ENCODE measurements around the gene DGCR2. TPM values are rescaled to one million over a fixed set of nuclear protein-coding genes. Genes with fewer than 3 reads are reported as not detected.

DGCR2 gene
- total and polyA plus RNA-seq, 2 of the 8 experiments (the other 6 are each of a cell fraction or from before 2014, with no cell fraction given) = 42.3 to 62.2 TPM

DNA sequence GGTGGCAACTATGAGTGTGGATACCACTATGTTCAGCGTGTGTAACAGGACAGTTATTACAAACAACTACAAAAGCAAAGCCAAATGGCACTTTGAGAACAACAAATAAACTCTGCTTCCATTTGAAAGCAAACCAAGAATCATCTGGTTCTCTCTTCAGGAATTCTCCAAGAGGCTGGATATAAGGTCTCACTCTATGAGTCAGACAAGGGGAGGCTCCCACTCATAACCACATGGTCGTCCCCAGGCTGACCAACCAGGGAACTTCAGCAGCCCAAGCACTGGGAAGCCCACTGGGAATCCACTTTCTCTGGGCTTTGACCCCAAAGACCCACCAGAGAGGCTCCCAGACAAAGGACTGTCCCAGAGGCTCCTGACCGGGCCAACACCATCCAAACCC, 35.3 kb downstream of the DGCR2 start:
- no peak overlapping the region for H3K9ac ChIP-seq (replicated peaks in 1 of 4; ENCODE audit: extremely low read depth in 1 of 4, low read depth in 3 of 4, low read length in 3 of 4)
- H3K4me2 ChIP-seq (ENCODE audit: insufficient read depth in 1 of 2, low read depth in 2 of 2, low read length in 2 of 2) = no peak overlapping the region
- TF ChIP-seq FOSL1 (IDR thresholded peaks at IDR 0.05; ENCODE audit: insufficient read depth, low read depth, low read length) (no peak), USF2 (IDR thresholded peaks at IDR 0.05; ENCODE audit: low read length) (no peak), GTF2F1 (IDR thresholded peaks at IDR 0.05; ENCODE audit: borderline replicate concordance, low read depth, low read length) (no peak), ZNF274 (IDR thresholded peaks at IDR 0.05; ENCODE audit: borderline replicate concordance, extremely low read depth, low read length) (no peak), JUN (IDR thresholded peaks at IDR 0.05; ENCODE audit: low read depth, low read length) (no peak), POLR2AphosphoS5 (IDR thresholded peaks at IDR 0.05; ENCODE audit: low read depth, low read length) (no peak), MAFK (IDR thresholded peaks at IDR 0.05; ENCODE audit: low read depth, low read length) (no peak), SP4 (IDR thresholded peaks at IDR 0.05; ENCODE audit: low read length) (no peak), PHF8 (conservative IDR thresholded peaks at IDR 0.05; ENCODE audit: low read depth, low read length) (no peak), TEAD4 (IDR thresholded peaks at IDR 0.05; ENCODE audit: low read depth, low read length) (no peak), SAP30 (IDR thresholded peaks at IDR 0.05; ENCODE audit: insufficient read depth, insufficient replicate concordance, low read length) (no peak), SUZ12 (IDR thresholded peaks at IDR 0.05; ENCODE audit: low read length) (no peak), RBBP5 (IDR thresholded peaks at IDR 0.05; ENCODE audit: borderline replicate concordance, low read depth, low read length) (no peak)

More for the DNA sequence above, 35.3 kb downstream of the DGCR2 start:
- POLR2A ChIA-PET (ENCODE audit: partially characterized antibody) = interaction anchor here (0.8 kb wide), 1 partner anchor 262 kb away, joined by 5 read pairs; no protein-coding TSS in a partner anchor
- Histone ChIP-seq H3K36me3 (ENCODE audit: control insufficient read depth in 2 of 4, insufficient read depth in 4 of 4, low read length in 3 of 4) (peaks cover 0 to 6% (median 4%) of the 10 kb centered on the region in 4 experiments; a peak in 3 of 8 replicates), H3K4me3 (ENCODE audit: extremely low read depth in 1 of 4, insufficient read depth in 2 of 4, low read depth in 3 of 4, low read length in 4 of 4) (no peak overlapping the region), H3K9me3 (ENCODE audit: insufficient read depth in 2 of 2, low read depth in 1 of 2, low read length in 1 of 2) (peaks cover 0 to 6% of the 10 kb centered on the region in 2 experiments; a peak in 1 of 4 replicates), H4K20me1 (replicated peaks in 1 of 2; ENCODE audit: control insufficient read depth in 1 of 2, insufficient read depth in 2 of 2, low read length in 2 of 2) (peaks cover 5 to 9% of the 10 kb centered on the region in 2 experiments), H2BK12ac (ENCODE audit: low read depth, low read length) (no peak overlapping the region), H3K4ac (replicated peaks; ENCODE audit: insufficient read length, low read depth, low read length) (no peak overlapping the region), H2AFZ (ENCODE audit: low read length) (no peak overlapping the region), H4K8ac (ENCODE audit: extremely low read depth, insufficient read depth, low read length) (no peak overlapping the region), H3K23ac (ENCODE audit: insufficient read length) (no peak overlapping the region), H3K56ac (replicated peaks; ENCODE audit: insufficient read length, low read depth, low read length) (no peak overlapping the region), H3K4me1 (replicated peaks in 1 of 4; ENCODE audit: control insufficient read depth in 3 of 4, insufficient read depth in 4 of 4, low read length in 3 of 4) (peaks cover 0 to 3% (median 0%) of the 10 kb centered on the region in 4 experiments; a peak in 1 of 7 replicates), H2BK5ac (ENCODE audit: low read depth, low read length) (no peak overlapping the region), H4K5ac (ENCODE audit: insufficient read length, low read depth, low read length) (no peak overlapping the region), H3K79me1 (ENCODE audit: low read depth, low read length) (peaks cover 4% of the 10 kb centered on the region), H3K23me2 (ENCODE audit: low read depth, low read length) (no peaks in the 10 kb centered on the region), H2BK20ac (ENCODE audit: low read length) (no peak overlapping the region), H3K18ac (ENCODE audit: extremely low read depth, low read length) (no peak overlapping the region), H3K27ac (ENCODE audit: low read depth, low read length) (no peak overlapping the region), H3K14ac (ENCODE audit: insufficient read length) (no peak overlapping the region), H4K91ac (replicated peaks; ENCODE audit: insufficient read length, low read length) (no peak overlapping the region), H2BK15ac (ENCODE audit: low read length) (no peak overlapping the region), H3K27me3 (replicated peaks in 1 of 4; ENCODE audit: control insufficient read depth in 3 of 4, extremely low read depth in 1 of 4, insufficient read depth in 3 of 4, low read length in 3 of 4) (no peaks in the 10 kb centered on the region), H3K79me2 (ENCODE audit: control insufficient read depth in 1 of 2, insufficient read depth in 2 of 2, low read length in 2 of 2) (peaks cover 0 to 6% of the 10 kb centered on the region in 2 experiments; a peak in 3 of 4 replicates), H2BK120ac (replicated peaks; ENCODE audit: low read depth, low read length) (no peak overlapping the region), H2AK5ac (ENCODE audit: low read depth, low read length) (no peak overlapping the region)
- CTCF ChIA-PET (ENCODE audit: partially characterized antibody) = no interaction called here
- FAIRE-seq (no peak), DNase-seq (ENCODE audit: low read depth in 1 of 2, low spot score in 2 of 2) (no peak)
- WGBS, 2 experiments (ENCODE audit: extremely low coverage in 1 of 2, insufficient coverage in 1 of 2, insufficient read length in 1 of 2, insufficient replicate concordance in 2 of 2, low coverage in 1 of 2, low lambda C conversion rate in 2 of 2, missing lambda C conversion rate in 1 of 2) = 87% methylated on average over 3 of the region's 3 CpGs; no CpG with 5 or more reads in 1 of the 2 experiments

Measured in H1 (cell line).